Measurements from ENCODE around the gene RELL1.

- TF ChIP-seq EZH2 (IDR thresholded peaks at IDR 0.05; ENCODE audit: insufficient read depth, low read length): no peak
- TF ChIP-seq, protein P1, sequence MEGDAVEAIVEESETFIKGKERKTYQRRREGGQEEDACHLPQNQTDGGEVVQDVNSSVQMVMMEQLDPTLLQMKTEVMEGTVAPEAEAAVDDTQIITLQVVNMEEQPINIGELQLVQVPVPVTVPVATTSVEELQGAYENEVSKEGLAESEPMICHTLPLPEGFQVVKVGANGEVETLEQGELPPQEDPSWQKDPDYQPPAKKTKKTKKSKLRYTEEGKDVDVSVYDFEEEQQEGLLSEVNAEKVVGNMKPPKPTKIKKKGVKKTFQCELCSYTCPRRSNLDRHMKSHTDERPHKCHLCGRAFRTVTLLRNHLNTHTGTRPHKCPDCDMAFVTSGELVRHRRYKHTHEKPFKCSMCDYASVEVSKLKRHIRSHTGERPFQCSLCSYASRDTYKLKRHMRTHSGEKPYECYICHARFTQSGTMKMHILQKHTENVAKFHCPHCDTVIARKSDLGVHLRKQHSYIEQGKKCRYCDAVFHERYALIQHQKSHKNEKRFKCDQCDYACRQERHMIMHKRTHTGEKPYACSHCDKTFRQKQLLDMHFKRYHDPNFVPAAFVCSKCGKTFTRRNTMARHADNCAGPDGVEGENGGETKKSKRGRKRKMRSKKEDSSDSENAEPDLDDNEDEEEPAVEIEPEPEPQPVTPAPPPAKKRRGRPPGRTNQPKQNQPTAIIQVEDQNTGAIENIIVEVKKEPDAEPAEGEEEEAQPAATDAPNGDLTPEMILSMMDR (IDR thresholded peaks at IDR 0.05; ENCODE audit: insufficient read depth, low read depth, low read length): no peak
Measured at GRCh38 chr4:37597034-37597433, 89.1 kb downstream of the RELL1 start.
